ENCODE results near the gene SUPT4H1. TPM values are rescaled to one million over a fixed set of nuclear protein-coding genes. Genes with fewer than 3 reads are reported as not detected.

The SUPT4H1 gene
- polyA plus RNA-seq, 1 donor (not counting 4 experiments of a cell fraction or from before 2014, with no cell fraction given), result 206 TPM

DNA sequence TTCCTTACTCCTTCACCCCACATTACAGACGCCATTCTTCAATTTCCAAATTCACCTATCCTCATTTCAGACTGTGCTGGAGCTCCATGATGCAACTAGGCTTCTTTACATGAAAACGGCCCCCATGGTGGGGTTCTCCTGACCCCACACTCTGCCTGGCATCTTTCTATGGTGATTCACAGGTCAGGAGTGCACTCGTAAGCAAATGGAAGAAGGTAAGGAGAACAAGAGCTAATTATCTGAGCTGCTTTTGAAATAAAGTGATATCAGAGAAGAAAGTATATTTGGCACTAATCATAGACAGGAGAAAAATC lies 27.5 kb upstream of the SUPT4H1 start:
- no peak for DNase-seq (ENCODE audit: low read depth, low spot score)
- Histone ChIP-seq H3K4me2 (ENCODE audit: control insufficient read depth, extremely low read depth, insufficient read depth, low read depth, low read length) (no peak overlapping the region), H3K9me1 (ENCODE audit: control insufficient read depth, extremely low read depth, insufficient read depth, low read length) (peaks cover 2% of the 10 kb centered on the region), H3K9me3 (ENCODE audit: control insufficient read depth, low read depth, low read length) (no peaks in the 10 kb centered on the region), H3K4me1 (ENCODE audit: control insufficient read depth, extremely low read depth, insufficient read depth, low read length) (peaks cover 30% of the 10 kb centered on the region), H3K36me3 (ENCODE audit: control insufficient read depth in 2 of 2, extremely low read depth in 1 of 2, insufficient read depth in 2 of 2, low read length in 2 of 2) (peaks cover 0 to 1% of the 10 kb centered on the region in 2 experiments), H3K9ac (ENCODE audit: control insufficient read depth, extremely low read depth, insufficient read depth, low read length) (no peak overlapping the region), H3K27ac (ENCODE audit: control insufficient read depth, insufficient read depth, low read length) (no peak overlapping the region), H3K4me3 (ENCODE audit: control insufficient read depth in 2 of 3, extremely low read depth in 1 of 3, insufficient read depth in 2 of 3, low read depth in 1 of 3, low read length in 3 of 3) (no peak overlapping the region), H2AFZ (ENCODE audit: control insufficient read depth, low read length) (no peak overlapping the region), H3K27me3 (ENCODE audit: control insufficient read depth, extremely low read depth, insufficient read depth, low read length) (no peaks in the 10 kb centered on the region), H4K20me1 (ENCODE audit: control insufficient read depth, extremely low read depth, insufficient read depth, low read length) (peaks cover 5% of the 10 kb centered on the region), H3K79me2 (ENCODE audit: control insufficient read depth, insufficient read depth, low read length) (peaks cover 57% of the 10 kb centered on the region)
- dilution Hi-C loops (cut with MboI; ENCODE audit: extremely low pct_ligation_motif_present, low sequenced_read_pairs), result no loop called here
- TF ChIP-seq, protein P1, sequence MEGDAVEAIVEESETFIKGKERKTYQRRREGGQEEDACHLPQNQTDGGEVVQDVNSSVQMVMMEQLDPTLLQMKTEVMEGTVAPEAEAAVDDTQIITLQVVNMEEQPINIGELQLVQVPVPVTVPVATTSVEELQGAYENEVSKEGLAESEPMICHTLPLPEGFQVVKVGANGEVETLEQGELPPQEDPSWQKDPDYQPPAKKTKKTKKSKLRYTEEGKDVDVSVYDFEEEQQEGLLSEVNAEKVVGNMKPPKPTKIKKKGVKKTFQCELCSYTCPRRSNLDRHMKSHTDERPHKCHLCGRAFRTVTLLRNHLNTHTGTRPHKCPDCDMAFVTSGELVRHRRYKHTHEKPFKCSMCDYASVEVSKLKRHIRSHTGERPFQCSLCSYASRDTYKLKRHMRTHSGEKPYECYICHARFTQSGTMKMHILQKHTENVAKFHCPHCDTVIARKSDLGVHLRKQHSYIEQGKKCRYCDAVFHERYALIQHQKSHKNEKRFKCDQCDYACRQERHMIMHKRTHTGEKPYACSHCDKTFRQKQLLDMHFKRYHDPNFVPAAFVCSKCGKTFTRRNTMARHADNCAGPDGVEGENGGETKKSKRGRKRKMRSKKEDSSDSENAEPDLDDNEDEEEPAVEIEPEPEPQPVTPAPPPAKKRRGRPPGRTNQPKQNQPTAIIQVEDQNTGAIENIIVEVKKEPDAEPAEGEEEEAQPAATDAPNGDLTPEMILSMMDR (optimal IDR thresholded peaks at IDR 0.05 in 1 of 3, IDR thresholded peaks at IDR 0.05 in 1 of 3, conservative IDR thresholded peaks at IDR 0.05 in 1 of 3; ENCODE audit: extremely low read depth in 1 of 3, insufficient read depth in 2 of 3, low read length in 3 of 3), result no peak
- no peak for TF ChIP-seq EZH2 (IDR thresholded peaks at IDR 0.05; ENCODE audit: low read length)
- FAIRE-seq, result no peak

DNA sequence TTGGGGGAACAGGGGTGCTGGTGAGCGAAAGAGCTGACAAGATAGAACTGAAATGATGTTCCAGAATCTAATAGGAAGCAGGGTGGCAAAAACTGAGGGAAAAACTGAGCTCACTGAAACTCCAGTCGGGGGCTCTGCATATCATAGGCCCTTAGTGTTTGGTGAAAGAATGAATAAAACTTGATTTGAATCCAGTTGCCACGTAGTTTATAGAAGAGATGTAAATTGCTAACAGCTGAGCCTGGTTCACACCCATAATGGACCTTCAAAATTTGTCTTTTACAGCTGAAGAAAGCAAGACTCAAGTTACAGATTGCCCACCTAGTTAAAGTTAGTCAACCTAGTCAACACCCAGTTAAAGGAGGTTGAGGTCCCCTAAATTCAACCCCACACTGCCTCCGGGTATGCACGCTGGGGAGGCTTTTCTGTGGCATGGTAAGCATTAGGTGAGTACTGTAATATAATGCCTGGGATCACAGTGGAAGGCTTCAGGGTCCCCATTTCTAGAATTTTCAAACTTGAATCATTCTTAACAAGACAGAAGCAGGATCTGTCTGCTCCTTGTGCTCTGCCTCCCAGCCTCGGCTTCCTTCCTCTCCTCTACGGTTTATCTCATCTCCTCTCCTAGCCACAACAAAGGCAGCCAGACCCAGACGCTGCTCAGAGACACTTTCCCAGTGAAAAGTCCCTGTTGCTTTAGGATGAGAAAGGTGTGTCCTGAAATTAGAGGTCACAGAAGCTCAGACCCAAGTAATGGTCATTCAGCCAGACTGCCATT lies 26.9 kb upstream of the SUPT4H1 start:
- TF ChIP-seq, protein P1 (optimal IDR thresholded peaks at IDR 0.05 in 1 of 3, IDR thresholded peaks at IDR 0.05 in 1 of 3, conservative IDR thresholded peaks at IDR 0.05 in 1 of 3; ENCODE audit: extremely low read depth in 1 of 3, insufficient read depth in 2 of 3, low read length in 3 of 3), result no peak
- no peak for TF ChIP-seq EZH2 (IDR thresholded peaks at IDR 0.05; ENCODE audit: low read length)
- peaks cover 24% of the 10 kb centered on the region for H3K4me1 ChIP-seq (ENCODE audit: control insufficient read depth, extremely low read depth, insufficient read depth, low read length)
- dilution Hi-C loops (cut with MboI; ENCODE audit: extremely low pct_ligation_motif_present, low sequenced_read_pairs), result no loop called here

More for the DNA sequence above, 26.9 kb upstream of the SUPT4H1 start:
- Histone ChIP-seq H3K79me2 (ENCODE audit: control insufficient read depth, insufficient read depth, low read length) (peaks cover 57% of the 10 kb centered on the region), H2AFZ (ENCODE audit: control insufficient read depth, low read length) (no peak overlapping the region), H3K27ac (ENCODE audit: control insufficient read depth, insufficient read depth, low read length) (no peak overlapping the region), H3K9me1 (ENCODE audit: control insufficient read depth, extremely low read depth, insufficient read depth, low read length) (peaks cover 2% of the 10 kb centered on the region), H3K4me3 (ENCODE audit: control insufficient read depth in 2 of 3, extremely low read depth in 1 of 3, insufficient read depth in 2 of 3, low read depth in 1 of 3, low read length in 3 of 3) (no peak overlapping the region), H3K27me3 (ENCODE audit: control insufficient read depth, extremely low read depth, insufficient read depth, low read length) (no peaks in the 10 kb centered on the region), H3K9me3 (ENCODE audit: control insufficient read depth, low read depth, low read length) (no peaks in the 10 kb centered on the region), H4K20me1 (ENCODE audit: control insufficient read depth, extremely low read depth, insufficient read depth, low read length) (peaks cover 5% of the 10 kb centered on the region), H3K9ac (ENCODE audit: control insufficient read depth, extremely low read depth, insufficient read depth, low read length) (no peak overlapping the region), H3K36me3 (ENCODE audit: control insufficient read depth in 2 of 2, extremely low read depth in 1 of 2, insufficient read depth in 2 of 2, low read length in 2 of 2) (peaks cover 0 to 1% of the 10 kb centered on the region in 2 experiments), H3K4me2 (ENCODE audit: control insufficient read depth, extremely low read depth, insufficient read depth, low read depth, low read length) (no peak overlapping the region)
- no peak for DNase-seq (ENCODE audit: low read depth, low spot score)
- FAIRE-seq, result no peak
